ENCODE data around the gene DUSP12.

DUSP12 gene

GRCh38 chr1:161770250-161770649 lies 20.7 kb downstream of the DUSP12 start:
- DNase-seq (ENCODE audit: low spot score), result no peak

GRCh38 chr1:161771161-161771560 lies 21.6 kb downstream of the DUSP12 start:
- DNase-seq (ENCODE audit: low spot score), result no peak

GRCh38 chr1:161771973-161772372 lies 22.4 kb downstream of the DUSP12 start:
- no peak for DNase-seq (ENCODE audit: low spot score)

DNA sequence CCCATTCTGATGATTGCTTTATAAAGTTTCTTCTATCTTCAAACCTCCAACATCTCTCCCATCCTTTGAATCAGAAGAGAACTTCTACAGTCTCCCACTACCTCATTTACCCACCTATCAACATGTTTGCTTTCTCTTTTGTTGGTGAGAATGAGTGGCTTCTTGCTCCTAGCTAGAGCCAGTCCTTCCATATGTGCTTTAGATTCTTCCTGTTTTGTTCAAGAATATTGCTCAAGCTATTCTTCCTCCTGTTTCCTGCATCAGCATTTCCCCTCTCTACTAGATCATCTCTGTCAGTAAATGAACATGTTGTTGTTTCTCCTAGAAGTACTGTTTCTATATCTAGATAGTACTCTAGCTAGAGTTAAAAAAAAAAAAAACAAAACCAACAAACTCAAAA lies 22.8 kb downstream of the DUSP12 start:
- no peak for DNase-seq (ENCODE audit: low spot score)

DNA sequence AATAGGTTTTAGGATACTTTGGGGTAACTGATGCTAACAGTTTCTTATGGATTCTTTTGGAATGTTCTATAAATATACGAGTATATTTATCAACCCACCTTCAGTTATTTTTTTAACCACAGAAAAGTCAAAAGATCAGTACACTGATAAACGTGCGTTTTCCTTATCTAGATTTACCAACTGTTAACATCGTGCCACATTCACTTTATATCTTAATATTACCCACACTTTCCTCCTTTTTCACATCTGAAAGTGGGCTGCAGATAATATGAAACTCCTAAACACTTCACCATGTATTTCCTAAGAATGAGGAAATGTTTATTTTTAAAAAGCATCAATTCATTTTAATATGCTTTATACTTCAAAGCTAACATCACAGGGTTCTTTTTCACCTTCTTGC lies 24.2 kb downstream of the DUSP12 start:
- DNase-seq (ENCODE audit: low spot score), result no peak

GRCh38 chr1:161777261-161777660 lies 27.7 kb downstream of the DUSP12 start:
- DNase-seq (ENCODE audit: low spot score), result no peak

DNA sequence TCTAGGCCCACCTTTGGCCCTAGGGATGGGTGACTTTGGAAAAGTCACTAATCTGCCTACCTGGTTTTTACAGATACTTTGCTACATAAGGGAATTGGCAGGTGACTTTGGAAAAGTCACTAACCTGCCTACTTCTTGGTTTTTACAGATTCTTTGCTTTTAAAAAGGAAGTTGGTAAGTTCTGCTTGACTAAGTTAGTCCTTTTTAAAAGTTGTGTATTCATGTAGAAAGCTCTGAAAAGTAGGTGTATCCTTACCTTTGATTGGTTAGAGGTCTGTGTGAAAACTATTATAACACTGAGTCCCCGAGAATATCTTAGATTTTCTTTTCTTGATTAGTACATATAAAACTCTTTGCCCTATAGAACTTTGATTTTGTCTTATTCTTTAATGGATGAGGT lies 28.9 kb downstream of the DUSP12 start:
- DNase-seq (ENCODE audit: low spot score), result no peak

- no peak for DNase-seq (ENCODE audit: low spot score)
Observed at GRCh38 chr1:161779393-161779792, 29.8 kb downstream of the DUSP12 start.

GRCh38 chr1:161781995-161782394 lies 32.4 kb downstream of the DUSP12 start:
- DNase-seq (ENCODE audit: low spot score), result no peak

DNA sequence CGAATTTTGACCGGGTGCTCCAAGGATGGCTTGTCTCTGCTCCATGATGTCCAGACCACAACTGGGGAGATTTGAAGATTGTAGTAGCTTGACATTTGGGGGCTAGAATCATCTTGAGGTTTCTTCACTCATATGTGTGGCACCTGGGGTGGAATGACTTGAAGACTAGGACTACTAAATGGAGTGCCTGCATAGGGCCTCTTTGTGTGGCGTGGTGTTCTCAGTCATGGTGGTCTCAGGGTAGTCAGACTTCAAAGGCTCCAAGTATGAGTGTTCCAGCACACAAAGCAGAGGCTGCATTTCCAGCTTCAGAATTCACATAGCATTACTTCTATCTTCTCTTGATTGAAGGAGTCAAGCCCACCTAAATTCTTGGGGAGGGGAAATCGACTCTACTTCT lies 33.3 kb downstream of the DUSP12 start:
- DNase-seq (ENCODE audit: low spot score), result no peak

DNA sequence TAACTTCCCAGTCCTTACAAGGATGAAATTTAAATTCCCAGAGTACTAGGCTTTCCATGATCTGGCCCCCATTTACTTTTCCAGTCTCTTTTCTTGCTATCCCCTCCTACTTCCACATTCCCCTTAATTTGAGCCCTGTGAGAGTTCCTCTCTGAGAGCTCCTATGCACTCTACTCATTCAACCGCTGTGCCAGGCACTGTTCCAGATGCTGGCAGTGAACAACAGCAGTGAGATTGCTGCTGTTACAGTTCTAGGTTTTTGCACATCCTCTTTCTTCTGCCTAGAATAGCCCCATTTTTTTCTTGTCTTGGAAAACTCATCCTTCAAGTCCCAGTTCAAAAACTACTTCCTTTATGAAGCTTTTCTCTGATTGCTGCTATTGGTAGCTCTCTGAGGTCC lies 35.4 kb downstream of the DUSP12 start:
- no peak for DNase-seq (ENCODE audit: low spot score)

DNA sequence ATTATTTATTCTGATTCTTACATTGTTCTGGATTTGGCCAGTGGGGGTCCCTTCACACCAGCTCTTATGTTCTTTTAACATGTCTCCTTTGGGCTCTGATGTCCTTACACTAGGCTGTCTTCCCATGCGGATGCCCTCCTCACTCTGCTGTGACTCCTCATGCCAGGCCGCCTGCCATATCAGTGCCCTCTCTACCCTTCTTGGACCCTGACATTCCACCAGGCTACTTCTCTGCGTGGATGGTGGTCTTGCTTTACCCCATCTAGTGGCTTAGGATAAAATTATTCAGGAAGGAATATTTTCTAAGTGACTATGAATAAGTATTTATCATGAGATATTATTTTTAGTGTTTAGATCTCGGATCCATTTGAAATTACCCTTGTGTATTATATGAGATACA lies 37.8 kb downstream of the DUSP12 start:
- no peak for DNase-seq (ENCODE audit: low spot score)

- no peak for DNase-seq (ENCODE audit: low spot score)
Observed at GRCh38 chr1:161790587-161791317, 41.2 kb downstream of the DUSP12 start.

GRCh38 chr1:161791904-161792655 lies 42.5 kb downstream of the DUSP12 start:
- DNase-seq (ENCODE audit: low spot score), result no peak

- DNase-seq (ENCODE audit: low spot score), result no peak
Observed at GRCh38 chr1:161792740-161793139, 43.2 kb downstream of the DUSP12 start.

GRCh38 chr1:161799792-161800191 lies 50.2 kb downstream of the DUSP12 start:
- DNase-seq (ENCODE audit: low spot score), result no peak

- DNase-seq (ENCODE audit: low spot score), result no peak
Observed at GRCh38 chr1:161801955-161802354, 52.4 kb downstream of the DUSP12 start.

- no peak for DNase-seq (ENCODE audit: low spot score)
Observed at GRCh38 chr1:161803181-161803580, 53.6 kb downstream of the DUSP12 start.

- DNase-seq (ENCODE audit: low spot score), result no peak
Observed at GRCh38 chr1:161805399-161806197, 56.0 kb downstream of the DUSP12 start.

Data from left forelimb (tissue), 1 donor.